Measurements from ENCODE around the gene UBE2V1. TPM values are rescaled to one million over a fixed set of nuclear protein-coding genes. Genes with fewer than 3 reads are reported as not detected.

Gene UBE2V1
- total and polyA plus RNA-seq, 10 of the 15 experiments (the other 5 are each of a cell fraction or from before 2014, with no cell fraction given): 51.8 to 219 (median 141) TPM

DNA sequence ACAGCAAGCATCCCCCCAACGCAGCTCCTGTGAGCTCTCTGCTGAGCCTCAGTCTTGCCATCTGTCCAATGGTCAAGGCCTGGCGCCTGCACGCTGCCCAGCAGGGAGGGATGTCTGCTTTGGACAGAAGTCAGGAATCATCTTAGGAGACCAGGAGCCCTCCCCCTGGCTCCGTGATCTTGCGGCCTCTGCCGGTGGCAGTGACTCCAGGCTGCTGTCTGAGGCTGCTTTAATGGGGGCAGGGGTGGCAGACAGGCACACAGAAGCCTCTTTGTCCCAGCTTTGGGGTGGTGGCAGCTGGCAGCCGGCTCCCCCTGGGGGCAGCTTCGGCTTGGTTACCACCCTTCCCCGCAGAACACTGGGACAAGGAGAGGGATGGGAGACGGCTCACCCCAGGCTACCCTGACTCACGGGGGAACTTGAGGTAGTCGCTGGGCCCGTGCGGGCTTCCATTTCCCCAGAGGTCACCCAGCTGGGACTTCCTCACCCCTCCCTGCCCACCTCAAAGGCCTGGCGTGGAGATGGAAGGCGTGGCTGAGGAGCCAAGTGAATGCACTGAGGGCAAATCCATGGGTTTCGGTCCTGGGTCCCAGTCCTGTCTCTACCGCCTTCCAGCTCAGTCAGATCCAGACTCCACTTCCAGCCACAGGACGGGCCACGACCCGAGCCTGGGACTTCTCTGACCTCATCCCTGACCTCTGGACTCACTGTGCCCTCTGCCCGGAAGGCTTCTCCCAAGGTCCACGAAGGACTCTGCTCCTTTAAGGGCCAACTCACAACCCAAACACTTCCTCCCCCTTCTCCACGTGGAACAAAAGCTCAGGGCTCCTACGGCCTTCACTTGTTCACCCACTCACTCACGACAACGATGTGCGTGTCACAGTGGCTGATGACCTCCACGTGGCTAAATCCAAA is 25.8 kb upstream of the UBE2V1 start:
- in situ Hi-C loops (cut with MboI) (no loop called here), intact Hi-C loops (cut with micrococcal nuclease; ENCODE audit: unreplicated experiment) (no loop called here)
- BruUV-seq (replicated peaks): no TSS peak
- H3K27me3 ChIP-seq (replicated peaks in 1 of 2; ENCODE audit: control insufficient read depth in 2 of 2, insufficient read depth in 2 of 2, low read length in 1 of 2): no peaks in the 10 kb centered on the region
- 93% methylated on average over 29 of the region's 29 CpGs for WGBS (ENCODE audit: insufficient coverage, insufficient replicate concordance, low lambda C conversion rate, missing lambda C conversion rate)
- no peak overlapping the region for H3K4me2 ChIP-seq (ENCODE audit: control insufficient read depth, insufficient read depth)
- H3K27ac ChIP-seq (ENCODE audit: control insufficient read depth, insufficient read depth): no peak overlapping the region
- no peaks in the 10 kb centered on the region for H4K20me1 ChIP-seq (ENCODE audit: control insufficient read depth, insufficient read depth)
- no peak overlapping the region for H2AFZ ChIP-seq (ENCODE audit: control insufficient read depth, low read depth, low read length)
- ATAC-seq (no peak), DNase-seq (ENCODE audit: low read depth, low spot score) (no peak), FAIRE-seq (no peak)
- ChIA-PET CTCF (interaction anchor here (1.0 to 1.1 kb wide), 2 partner anchors 40 to 42 kb away, joined by 3 to 5 read pairs; no protein-coding TSS in a partner anchor), POLR2A (interaction anchor here (0.5 kb wide), 1 partner anchor 310 kb away, joined by 3 read pairs; no protein-coding TSS in a partner anchor), RAD21 (ENCODE audit: unreplicated experiment) (interaction anchor here (0.9 kb wide), 1 partner anchor 15 kb away, joined by 3 read pairs; the partner anchor contains the start of gene PEDS1), SMC1A (ENCODE audit: uncharacterized antibody, unreplicated experiment) (no interaction called here)
- peaks cover 3 to 24% of the 10 kb centered on the region in 2 experiments for H3K36me3 ChIP-seq (ENCODE audit: control insufficient read depth in 2 of 2, insufficient read depth in 2 of 2, low read length in 1 of 2)
- no peaks in the 10 kb centered on the region for H3K79me2 ChIP-seq (ENCODE audit: control insufficient read depth, insufficient read depth, low read length)
- no peak overlapping the region for H3K4me3 ChIP-seq
- no peak overlapping the region for H3K9ac ChIP-seq (ENCODE audit: control insufficient read depth, insufficient read depth, low read length)
- no peaks in the 10 kb centered on the region for H3K4me1 ChIP-seq (ENCODE audit: control insufficient read depth, insufficient read depth, low read length)
- H3K9me3 ChIP-seq (replicated peaks; ENCODE audit: control insufficient read depth, insufficient read depth, low read length): no peaks in the 10 kb centered on the region
- TF ChIP-seq ZNF217 (IDR thresholded peaks at IDR 0.05) (no peak), SMC3 (IDR thresholded peaks at IDR 0.05; ENCODE audit: borderline replicate concordance, low read length) (no peak), RBBP5 (conservative IDR thresholded peaks at IDR 0.05) (no peak), SIN3A (IDR thresholded peaks at IDR 0.05; ENCODE audit: low read depth, low read length) (no peak), SPI1 (IDR thresholded peaks at IDR 0.05; ENCODE audit: borderline replicate concordance, insufficient read depth, low read depth, low read length) (no peak), YBX1 (IDR thresholded peaks at IDR 0.05) (no peak), RUNX3 (IDR thresholded peaks at IDR 0.05; ENCODE audit: low read length) (no peak), TAF1 (IDR thresholded peaks at IDR 0.05; ENCODE audit: borderline replicate concordance, low read depth, low read length) (no peak), SP1 (IDR thresholded peaks at IDR 0.05; ENCODE audit: low read depth, low read length) (no peak), SMAD5 (IDR thresholded peaks at IDR 0.05; ENCODE audit: low read depth) (no peak), ATF3 (IDR thresholded peaks at IDR 0.05; ENCODE audit: borderline replicate concordance, extremely low read depth, low read depth, low read length) (no peak), MYB (IDR thresholded peaks at IDR 0.05; ENCODE audit: borderline replicate concordance, low read depth, low read length) (no peak), POLR2AphosphoS2 (IDR thresholded peaks at IDR 0.05; ENCODE audit: low read depth, low read length) (no peak), PAX5 (IDR thresholded peaks at IDR 0.05; ENCODE audit: borderline replicate concordance, low read depth, low read length) (no peak)
- TF ChIP-seq, protein P1, sequence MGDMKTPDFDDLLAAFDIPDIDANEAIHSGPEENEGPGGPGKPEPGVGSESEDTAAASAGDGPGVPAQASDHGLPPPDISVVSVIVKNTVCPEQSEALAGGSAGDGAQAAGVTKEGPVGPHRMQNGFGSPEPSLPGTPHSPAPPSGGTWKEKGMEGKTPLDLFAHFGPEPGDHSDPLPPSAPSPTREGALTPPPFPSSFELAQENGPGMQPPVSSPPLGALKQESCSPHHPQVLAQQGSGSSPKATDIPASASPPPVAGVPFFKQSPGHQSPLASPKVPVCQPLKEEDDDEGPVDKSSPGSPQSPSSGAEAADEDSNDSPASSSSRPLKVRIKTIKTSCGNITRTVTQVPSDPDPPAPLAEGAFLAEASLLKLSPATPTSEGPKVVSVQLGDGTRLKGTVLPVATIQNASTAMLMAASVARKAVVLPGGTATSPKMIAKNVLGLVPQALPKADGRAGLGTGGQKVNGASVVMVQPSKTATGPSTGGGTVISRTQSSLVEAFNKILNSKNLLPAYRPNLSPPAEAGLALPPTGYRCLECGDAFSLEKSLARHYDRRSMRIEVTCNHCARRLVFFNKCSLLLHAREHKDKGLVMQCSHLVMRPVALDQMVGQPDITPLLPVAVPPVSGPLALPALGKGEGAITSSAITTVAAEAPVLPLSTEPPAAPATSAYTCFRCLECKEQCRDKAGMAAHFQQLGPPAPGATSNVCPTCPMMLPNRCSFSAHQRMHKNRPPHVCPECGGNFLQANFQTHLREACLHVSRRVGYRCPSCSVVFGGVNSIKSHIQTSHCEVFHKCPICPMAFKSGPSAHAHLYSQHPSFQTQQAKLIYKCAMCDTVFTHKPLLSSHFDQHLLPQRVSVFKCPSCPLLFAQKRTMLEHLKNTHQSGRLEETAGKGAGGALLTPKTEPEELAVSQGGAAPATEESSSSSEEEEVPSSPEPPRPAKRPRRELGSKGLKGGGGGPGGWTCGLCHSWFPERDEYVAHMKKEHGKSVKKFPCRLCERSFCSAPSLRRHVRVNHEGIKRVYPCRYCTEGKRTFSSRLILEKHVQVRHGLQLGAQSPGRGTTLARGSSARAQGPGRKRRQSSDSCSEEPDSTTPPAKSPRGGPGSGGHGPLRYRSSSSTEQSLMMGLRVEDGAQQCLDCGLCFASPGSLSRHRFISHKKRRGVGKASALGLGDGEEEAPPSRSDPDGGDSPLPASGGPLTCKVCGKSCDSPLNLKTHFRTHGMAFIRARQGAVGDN (IDR thresholded peaks at IDR 0.05): no peak
- TF ChIP-seq, protein P2, sequence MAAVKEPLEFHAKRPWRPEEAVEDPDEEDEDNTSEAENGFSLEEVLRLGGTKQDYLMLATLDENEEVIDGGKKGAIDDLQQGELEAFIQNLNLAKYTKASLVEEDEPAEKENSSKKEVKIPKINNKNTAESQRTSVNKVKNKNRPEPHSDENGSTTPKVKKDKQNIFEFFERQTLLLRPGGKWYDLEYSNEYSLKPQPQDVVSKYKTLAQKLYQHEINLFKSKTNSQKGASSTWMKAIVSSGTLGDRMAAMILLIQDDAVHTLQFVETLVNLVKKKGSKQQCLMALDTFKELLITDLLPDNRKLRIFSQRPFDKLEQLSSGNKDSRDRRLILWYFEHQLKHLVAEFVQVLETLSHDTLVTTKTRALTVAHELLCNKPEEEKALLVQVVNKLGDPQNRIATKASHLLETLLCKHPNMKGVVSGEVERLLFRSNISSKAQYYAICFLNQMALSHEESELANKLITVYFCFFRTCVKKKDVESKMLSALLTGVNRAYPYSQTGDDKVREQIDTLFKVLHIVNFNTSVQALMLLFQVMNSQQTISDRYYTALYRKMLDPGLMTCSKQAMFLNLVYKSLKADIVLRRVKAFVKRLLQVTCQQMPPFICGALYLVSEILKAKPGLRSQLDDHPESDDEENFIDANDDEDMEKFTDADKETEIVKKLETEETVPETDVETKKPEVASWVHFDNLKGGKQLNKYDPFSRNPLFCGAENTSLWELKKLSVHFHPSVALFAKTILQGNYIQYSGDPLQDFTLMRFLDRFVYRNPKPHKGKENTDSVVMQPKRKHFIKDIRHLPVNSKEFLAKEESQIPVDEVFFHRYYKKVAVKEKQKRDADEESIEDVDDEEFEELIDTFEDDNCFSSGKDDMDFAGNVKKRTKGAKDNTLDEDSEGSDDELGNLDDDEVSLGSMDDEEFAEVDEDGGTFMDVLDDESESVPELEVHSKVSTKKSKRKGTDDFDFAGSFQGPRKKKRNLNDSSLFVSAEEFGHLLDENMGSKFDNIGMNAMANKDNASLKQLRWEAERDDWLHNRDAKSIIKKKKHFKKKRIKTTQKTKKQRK (IDR thresholded peaks at IDR 0.05; ENCODE audit: low read depth, low read length): no peak

All from GM12878 (cell line).